ENCODE results near the gene ERICH3. TPM values are rescaled to one million over a fixed set of nuclear protein-coding genes. Genes with fewer than 3 reads are reported as not detected.
A peak's percentile ranks its signal among the peaks of the same experiment; 100 is the strongest.
"Not testable (repeated sequence)": the region's sequence is repeated elsewhere in the genome, so short reads cannot be mapped to it uniquely, and the experiment has no call there.

ERICH3 gene
- total RNA-seq, 1 donor from 2014 or later = not detected

DNA sequence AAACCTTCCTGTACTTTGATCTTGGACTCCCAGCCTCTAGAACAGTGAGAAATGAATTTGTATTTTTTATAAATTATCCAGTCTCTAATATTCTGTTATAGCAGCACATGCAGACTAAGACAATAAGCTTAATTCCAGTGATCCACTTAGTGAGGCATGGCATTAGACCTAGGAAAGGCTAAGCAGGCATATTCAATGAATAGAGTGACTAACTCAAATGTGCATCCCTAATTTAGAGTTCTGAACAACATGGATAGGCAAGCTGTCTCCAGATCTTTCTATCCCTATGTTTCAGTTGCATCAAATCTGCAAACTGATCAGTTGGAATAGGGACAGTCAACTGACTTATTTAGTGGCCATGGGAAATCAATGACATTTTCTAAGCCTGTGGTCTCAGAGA is 4.3 kb upstream of the ERICH3 start:
- Histone ChIP-seq H3K27me3 (ENCODE audit: control insufficient read depth, insufficient read depth, low read length) (no peaks in the 10 kb centered on the region), H3K36me3 (ENCODE audit: control insufficient read depth, insufficient read depth, low read length) (no peaks in the 10 kb centered on the region), H3K4me3 (ENCODE audit: low read depth, low read length) (no peak overlapping the region)
- DNase-seq (ENCODE audit: low read depth) = no peak
- TF ChIP-seq, protein P1, sequence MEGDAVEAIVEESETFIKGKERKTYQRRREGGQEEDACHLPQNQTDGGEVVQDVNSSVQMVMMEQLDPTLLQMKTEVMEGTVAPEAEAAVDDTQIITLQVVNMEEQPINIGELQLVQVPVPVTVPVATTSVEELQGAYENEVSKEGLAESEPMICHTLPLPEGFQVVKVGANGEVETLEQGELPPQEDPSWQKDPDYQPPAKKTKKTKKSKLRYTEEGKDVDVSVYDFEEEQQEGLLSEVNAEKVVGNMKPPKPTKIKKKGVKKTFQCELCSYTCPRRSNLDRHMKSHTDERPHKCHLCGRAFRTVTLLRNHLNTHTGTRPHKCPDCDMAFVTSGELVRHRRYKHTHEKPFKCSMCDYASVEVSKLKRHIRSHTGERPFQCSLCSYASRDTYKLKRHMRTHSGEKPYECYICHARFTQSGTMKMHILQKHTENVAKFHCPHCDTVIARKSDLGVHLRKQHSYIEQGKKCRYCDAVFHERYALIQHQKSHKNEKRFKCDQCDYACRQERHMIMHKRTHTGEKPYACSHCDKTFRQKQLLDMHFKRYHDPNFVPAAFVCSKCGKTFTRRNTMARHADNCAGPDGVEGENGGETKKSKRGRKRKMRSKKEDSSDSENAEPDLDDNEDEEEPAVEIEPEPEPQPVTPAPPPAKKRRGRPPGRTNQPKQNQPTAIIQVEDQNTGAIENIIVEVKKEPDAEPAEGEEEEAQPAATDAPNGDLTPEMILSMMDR (IDR thresholded peaks at IDR 0.05; ENCODE audit: insufficient read depth, low read length, poor library complexity, severe bottlenecking) = no peak

DNA sequence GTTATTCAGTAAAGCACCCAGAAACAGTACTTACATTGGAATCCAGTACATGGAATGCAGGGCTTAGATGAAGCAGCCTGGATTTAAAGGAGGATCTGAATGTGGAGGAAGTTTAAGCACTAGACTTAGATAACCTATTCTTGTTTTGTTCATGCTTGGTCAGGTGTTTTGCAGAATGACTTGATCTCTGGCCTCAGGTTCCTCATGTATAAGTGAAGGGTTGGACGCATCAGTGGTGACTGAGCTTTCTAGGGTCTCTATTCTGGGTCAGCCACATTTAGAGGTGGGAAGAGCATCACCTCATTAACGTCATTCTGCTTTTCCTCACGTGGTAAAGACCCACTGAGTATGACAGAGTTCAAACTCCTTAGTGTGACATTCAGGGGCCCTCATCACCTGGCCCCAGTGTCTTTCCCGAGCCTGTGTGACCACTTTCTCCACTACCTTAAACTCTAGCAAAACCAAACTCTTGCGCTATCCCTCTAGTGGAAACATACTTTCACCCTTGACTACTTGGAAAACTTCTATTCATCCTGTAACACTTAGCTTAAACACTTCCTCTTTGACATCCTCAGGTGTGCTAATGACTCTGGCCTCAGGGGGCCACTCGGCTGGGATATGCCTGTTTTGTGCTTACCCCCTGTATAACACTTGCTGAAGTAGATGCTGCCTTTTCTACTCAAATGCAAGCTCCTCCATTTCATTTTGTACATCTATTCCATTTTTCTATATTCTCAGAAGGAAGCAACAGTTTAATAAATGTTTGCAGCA is 871 bp upstream of the ERICH3 start:
- TF ChIP-seq, protein P1 (IDR thresholded peaks at IDR 0.05; ENCODE audit: insufficient read depth, low read length, poor library complexity, severe bottlenecking) = no peak
- no peaks in the 10 kb centered on the region for H3K36me3 ChIP-seq (ENCODE audit: control insufficient read depth, insufficient read depth, low read length)
- no peak for DNase-seq (ENCODE audit: low read depth)
- no peak overlapping the region for H3K4me3 ChIP-seq (ENCODE audit: low read depth, low read length)
- H3K27me3 ChIP-seq (ENCODE audit: control insufficient read depth, insufficient read depth, low read length) = no peaks in the 10 kb centered on the region

DNA sequence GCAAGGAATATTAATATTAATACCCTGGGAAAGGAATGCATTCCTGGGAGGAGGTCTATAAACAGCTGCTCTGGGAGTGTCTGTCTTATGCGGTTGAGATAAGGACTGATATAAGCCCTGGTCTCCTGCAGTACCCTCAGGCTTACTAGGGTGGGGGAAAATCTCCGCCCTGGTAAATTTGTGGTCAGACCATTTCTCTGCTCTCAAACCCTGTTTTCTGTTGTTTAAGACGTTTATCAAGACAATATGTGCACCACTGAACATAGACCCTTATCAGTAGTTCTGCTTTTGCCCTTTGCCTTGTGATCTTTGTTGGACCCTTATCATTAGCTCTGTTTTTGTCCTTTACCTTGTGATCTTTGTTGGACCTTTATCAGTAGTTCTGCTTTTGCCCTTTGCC is 2.7 kb downstream of the ERICH3 start:
- H3K4me3 ChIP-seq (ENCODE audit: low read depth, low read length); H3K27me3 ChIP-seq (ENCODE audit: control insufficient read depth, insufficient read depth, low read length); DNase-seq (ENCODE audit: low read depth); H3K36me3 ChIP-seq (ENCODE audit: control insufficient read depth, insufficient read depth, low read length): not testable (repeated sequence)

DNA sequence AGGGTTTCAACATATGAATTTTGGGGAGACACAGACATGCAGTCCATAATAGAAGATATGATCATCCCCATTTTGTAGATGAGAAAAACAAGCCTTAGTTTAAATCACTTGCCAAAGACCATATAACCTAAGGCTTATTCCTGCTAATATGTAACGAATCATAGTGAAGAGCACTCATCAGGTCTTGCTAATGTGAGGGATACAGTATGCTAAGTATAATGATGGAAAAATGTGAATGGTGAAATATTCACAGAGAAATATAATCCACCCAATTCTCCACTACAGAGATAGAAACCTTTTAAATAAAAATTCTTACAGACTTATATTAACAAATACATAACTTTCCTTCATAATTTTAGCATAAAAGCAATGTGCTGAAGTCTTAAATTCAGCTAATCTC is 18.9 kb downstream of the ERICH3 start:
- Histone ChIP-seq H3K4me3 (ENCODE audit: low read depth, low read length) (no peak overlapping the region), H3K27me3 (ENCODE audit: control insufficient read depth, insufficient read depth, low read length) (no peaks in the 10 kb centered on the region), H3K36me3 (ENCODE audit: control insufficient read depth, insufficient read depth, low read length) (no peaks in the 10 kb centered on the region)
- TF ChIP-seq, protein P1 (IDR thresholded peaks at IDR 0.05; ENCODE audit: insufficient read depth, low read length, poor library complexity, severe bottlenecking) = no peak
- DNase-seq (ENCODE audit: low read depth) = no peak

DNA sequence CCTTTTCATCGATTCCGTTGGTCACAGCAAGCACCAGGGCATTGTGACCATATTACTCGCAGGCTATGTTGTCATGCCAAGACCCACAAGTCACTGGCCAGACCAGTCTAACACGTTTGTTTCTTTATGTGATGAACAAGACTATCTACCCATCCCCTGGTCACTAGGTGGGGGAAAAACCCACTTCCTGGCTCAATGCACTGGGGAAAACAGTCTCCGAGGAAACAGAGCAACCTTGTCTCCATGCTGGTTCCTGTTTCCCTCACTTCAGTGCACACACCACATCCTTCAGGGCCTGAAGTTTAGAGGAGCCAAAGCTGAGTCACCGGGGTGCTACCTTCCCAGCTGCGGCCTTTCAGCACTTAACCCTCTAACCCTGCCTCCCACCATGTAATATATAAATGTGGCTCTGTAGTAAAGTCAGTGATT is 20.9 kb downstream of the ERICH3 start:
- TF ChIP-seq, protein P1 (IDR thresholded peaks at IDR 0.05; ENCODE audit: insufficient read depth, low read length, poor library complexity, severe bottlenecking) = no peak
- no peak overlapping the region for H3K4me3 ChIP-seq (ENCODE audit: low read depth, low read length)
- peak; percentile 97 for DNase-seq (ENCODE audit: low read depth)
- no peaks in the 10 kb centered on the region for H3K36me3 ChIP-seq (ENCODE audit: control insufficient read depth, insufficient read depth, low read length)
- no peaks in the 10 kb centered on the region for H3K27me3 ChIP-seq (ENCODE audit: control insufficient read depth, insufficient read depth, low read length)

DNA sequence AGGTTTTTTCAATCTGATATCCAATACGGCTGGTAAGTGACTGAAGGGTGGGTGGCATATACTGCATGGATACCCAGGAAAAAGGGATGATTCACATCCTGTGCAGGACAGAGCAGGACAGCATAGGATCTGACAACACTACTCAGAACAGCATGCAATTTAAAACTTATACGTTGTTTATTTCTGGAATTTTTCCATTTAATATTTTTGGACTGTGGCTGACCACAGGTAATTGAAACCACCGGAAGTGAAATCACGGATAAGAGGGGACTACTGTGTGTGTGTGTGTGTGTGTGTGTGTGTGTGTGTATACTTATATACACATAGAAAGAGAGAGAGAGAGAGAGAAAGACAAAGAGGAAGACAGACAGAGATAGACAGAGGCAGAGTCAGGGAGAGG is 23.0 kb downstream of the ERICH3 start:
- TF ChIP-seq, protein P1 (IDR thresholded peaks at IDR 0.05; ENCODE audit: insufficient read depth, low read length, poor library complexity, severe bottlenecking) = no peak
- no peak overlapping the region for H3K4me3 ChIP-seq (ENCODE audit: low read depth, low read length)
- H3K27me3 ChIP-seq (ENCODE audit: control insufficient read depth, insufficient read depth, low read length) = no peaks in the 10 kb centered on the region
- no peak for DNase-seq (ENCODE audit: low read depth)
- no peaks in the 10 kb centered on the region for H3K36me3 ChIP-seq (ENCODE audit: control insufficient read depth, insufficient read depth, low read length)
